Body of pancreas (tissue), 4 donors: Measurements from ENCODE around the gene FCGR2B. TPM values are rescaled to one million over a fixed set of nuclear protein-coding genes. Genes with fewer than 3 reads are reported as not detected.

Source experiments
- ATAC-seq: fragments of 150-250 bp; one replicate; pipeline ENCODE4 v1.9.1; 2016
- DNase-seq, 4 donors: peaks; one replicate each; pipeline ENCODE4 v3.0.0-alpha.2; 2019
- H3K27ac ChIP-seq, 4 donors: fragments of 200-600 bp; sonication (generic); 1 replicate in 3 of 4; 2 replicates in 1 of 4; pipeline versions ENCODE4 v1.5.1 to v1.6.1; 2016 to 2019; ENCODE audit warnings: mild to moderate bottlenecking in 1 of 4, mixed read lengths in 1 of 4, moderate library complexity in 1 of 4
- H3K27me3 ChIP-seq, 2 donors: fragments of 200-600 bp; sonication (generic); one replicate each; pipeline ENCODE4 v1.6.0; 2016; ENCODE audit warnings: mild to moderate bottlenecking in 1 of 2
- H3K36me3 ChIP-seq, 2 donors: fragments of 200-600 bp; sonication (generic); replicated peaks in 1 of 2; 2 replicates each; pipeline ENCODE4 v1.5.1; 2016; ENCODE audit warnings: low read depth in 2 of 2; ENCODE audit not compliant: insufficient read depth in 1 of 2
- H3K4me1 ChIP-seq: fragments of 200-600 bp; sonication (generic); one replicate; pipeline ENCODE4 v1.6.0; 2016
- H3K4me3 ChIP-seq, 2 donors: fragments of 200-600 bp; sonication (generic); 1 replicate in 1 of 2; 2 replicates in 1 of 2; pipeline ENCODE4 v1.5.1; 2016 to 2019
- H3K9me3 ChIP-seq, 3 donors: fragments of 200-600 bp; sonication (generic); 1 replicate in 2 of 3; 2 replicates in 1 of 3; pipeline ENCODE4 v1.5.1; 2016
- CTCF ChIP-seq, 7 experiments: fragments of 450-650 bp in 4 of 7; fragments of 200-600 bp in 3 of 7; sonication (generic) in 3 of 7; IDR thresholded peaks; one replicate each; pipeline ENCODE4 v1.5.1; 2016 to 2019; ENCODE audit warnings: antibody characterized with exemption in 7 of 7
- POLR2A ChIP-seq, 3 donors: fragments of 450-650 bp; IDR thresholded peaks; one replicate each; pipeline ENCODE4 v1.6.1; 2016; ENCODE audit warnings: antibody characterized with exemption in 3 of 3, mild to moderate bottlenecking in 2 of 3
- WGBS, 2 donors: methylation state at CpG; one replicate each; pipeline ENCODE4 v1.1.5; 2017; 5-methylcytosine and 5-hydroxymethylcytosine counted together
- intact Hi-C: fragments of 100-400 bp; cut with DNase I; formaldehyde crosslinking; loops from one replicate; pipeline ENCODE4 v1.15.1; 2023
- total RNA-seq, 2 donors: library from RNA; depleted of rRNA; stranded (reverse); fragments of >200 nt; gene quantifications; one replicate each; pipeline ENCODE4 v1.1.0, GENCODE V29; 2016

FCGR2B gene
- total RNA-seq, 2 donors from 2014 or later = 1.3 to 7.8 TPM

- Histone ChIP-seq H3K9me3 (no peaks in the 10 kb centered on the region), H3K27ac (no peak overlapping the region), H3K36me3 (no peaks in the 10 kb centered on the region), H3K4me3 (no peak overlapping the region), H3K4me1 (no peaks in the 10 kb centered on the region), H3K27me3 (no peaks in the 10 kb centered on the region)
- intact Hi-C loops = no loop called here
- ATAC-seq (no peak), DNase-seq (no peak)
- WGBS, 2 donors = 71 to 85% methylated on average over 3 of the region's 3 CpGs
- TF ChIP-seq CTCF (IDR thresholded peaks at IDR 0.05) (no peak), POLR2A (IDR thresholded peaks at IDR 0.05) (no peak)
Measured at GRCh38 chr1:161706113-161706481, 43.2 kb downstream of the FCGR2B start.

DNA sequence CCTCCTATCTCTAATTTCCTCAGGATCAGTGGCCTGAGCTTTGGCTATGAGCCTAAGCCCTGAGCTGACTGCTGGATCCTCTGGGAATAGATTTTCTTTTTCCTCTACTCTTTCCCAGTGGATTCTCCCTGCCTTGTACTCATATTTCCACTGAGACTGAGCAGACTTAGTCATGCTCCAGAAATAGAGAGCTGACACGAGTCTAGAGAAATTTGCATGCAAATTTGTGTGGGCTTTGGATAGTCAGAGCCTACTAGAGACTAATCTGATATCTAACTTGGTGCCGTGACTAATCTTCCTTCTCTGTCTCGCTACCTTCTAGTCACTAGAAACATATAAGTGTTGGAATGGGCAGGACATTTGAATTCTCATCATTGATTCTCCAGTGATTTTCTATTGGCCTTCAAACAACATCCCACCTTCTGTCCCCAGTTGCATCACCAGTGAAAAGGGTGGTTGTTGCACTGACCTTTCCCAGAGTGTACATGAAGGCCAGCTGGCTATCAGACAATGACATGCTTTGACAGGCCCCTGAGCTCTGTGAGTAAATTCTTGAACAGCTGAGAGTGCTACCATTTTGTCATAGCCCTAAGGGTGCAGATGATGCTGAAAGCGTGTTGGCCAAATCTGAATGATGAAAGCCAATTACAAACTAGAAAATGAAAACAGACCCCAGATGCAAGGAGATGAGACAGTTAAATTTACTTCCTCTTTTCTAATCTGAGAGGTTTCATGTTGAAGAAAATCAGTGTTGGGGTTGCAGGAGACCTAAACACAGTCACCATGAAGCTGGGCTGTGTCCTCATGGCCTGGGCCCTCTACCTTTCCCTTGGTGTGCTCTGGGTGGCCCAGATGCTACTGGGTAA, 43.8 kb downstream of the FCGR2B start, which contains the start of gene FCRLA:
Gene FCRLA (plus strand): TSS at position 748 of the 866 bp plus-strand sequence. CDS start 36 bp downstream, at position 784.
- intact Hi-C loops = no loop called here
- no peaks in the 10 kb centered on the region for H3K4me1 ChIP-seq
- DNase-seq (no peak), ATAC-seq (no peak)
- TF ChIP-seq CTCF (IDR thresholded peaks at IDR 0.05) = no peak
- no peak for TF ChIP-seq POLR2A (IDR thresholded peaks at IDR 0.05)
- no peak within 1 kb of the TSS for H3K27ac ChIP-seq
- no peaks in the 10 kb centered on the region for H3K36me3 ChIP-seq
- H3K4me3 ChIP-seq = no peak within 1 kb of the TSS
- no peaks in the 10 kb centered on the region for H3K9me3 ChIP-seq
- H3K27me3 ChIP-seq = no peaks in the 10 kb centered on the region
- WGBS, 2 donors = 53 to 58% methylated on average over 4 of the region's 4 CpGs

GRCh38 chr1:161707503-161707902, 44.6 kb downstream of the FCGR2B start:
- Histone ChIP-seq H3K9me3 (no peaks in the 10 kb centered on the region), H3K36me3 (no peaks in the 10 kb centered on the region), H3K27ac (no peak overlapping the region), H3K4me1 (no peaks in the 10 kb centered on the region), H3K4me3 (no peak overlapping the region), H3K27me3 (no peaks in the 10 kb centered on the region)
- 72 to 79% methylated on average over 2 of the region's 2 CpGs for WGBS, 2 donors
- ATAC-seq (no peak), DNase-seq (no peak)
- intact Hi-C loops = no loop called here
- TF ChIP-seq POLR2A (IDR thresholded peaks at IDR 0.05) (no peak), CTCF (IDR thresholded peaks at IDR 0.05) (no peak)

DNA sequence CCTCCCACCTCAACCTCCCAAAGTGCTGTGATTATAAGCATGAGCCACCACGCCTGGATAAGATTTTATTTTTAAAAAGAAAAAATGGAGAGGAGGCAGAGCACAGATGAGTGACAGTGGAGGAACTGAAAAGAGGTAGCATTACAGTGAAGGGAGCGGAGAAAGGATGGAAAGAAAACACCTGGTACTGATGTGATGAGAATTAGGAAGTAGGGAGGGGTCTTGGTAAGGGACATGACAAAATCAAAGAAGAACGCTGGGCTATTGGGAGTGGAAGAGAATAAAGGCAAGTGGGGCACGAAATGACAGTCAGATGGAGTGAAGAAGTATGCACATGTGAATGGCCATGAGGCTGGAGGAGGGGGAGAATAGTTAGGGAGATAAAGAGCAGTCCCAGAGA, 46.4 kb downstream of the FCGR2B start:
- no peak for DNase-seq
- no peaks in the 10 kb centered on the region for H3K9me3 ChIP-seq
- H3K4me1 ChIP-seq = no peaks in the 10 kb centered on the region
- ATAC-seq = no peak
- H3K27ac ChIP-seq = no peak overlapping the region
- no peak overlapping the region for H3K4me3 ChIP-seq
- TF ChIP-seq POLR2A (IDR thresholded peaks at IDR 0.05) = no peak
- TF ChIP-seq CTCF (IDR thresholded peaks at IDR 0.05) = no peak
- intact Hi-C loops = no loop called here
- no peaks in the 10 kb centered on the region for H3K27me3 ChIP-seq
- WGBS, 2 donors = 62 to 66% methylated on average over 4 of the region's 4 CpGs
- H3K36me3 ChIP-seq = no peaks in the 10 kb centered on the region

GRCh38 chr1:161710560-161710959, 47.6 kb downstream of the FCGR2B start:
- Histone ChIP-seq H3K4me3 (no peak overlapping the region), H3K36me3 (no peaks in the 10 kb centered on the region), H3K9me3 (no peaks in the 10 kb centered on the region), H3K27ac (no peak overlapping the region), H3K4me1 (no peaks in the 10 kb centered on the region), H3K27me3 (no peaks in the 10 kb centered on the region)
- DNase-seq (no peak), ATAC-seq (no peak)
- TF ChIP-seq POLR2A (IDR thresholded peaks at IDR 0.05) = no peak
- no peak for TF ChIP-seq CTCF (IDR thresholded peaks at IDR 0.05)
- intact Hi-C loops = no loop called here
- WGBS, 2 donors = 59% methylated on average over 4 of the region's 4 CpGs
